SHP77 treated with DMSO at 0.1 percent for 48 hours (cell line): Measurements from ENCODE around the gene UBAP1.
"Not testable (repeated sequence)": the region's sequence is repeated elsewhere in the genome, so short reads cannot be mapped to it uniquely, and the experiment has no call there.

Source experiments
- DNase-seq: peaks from one replicate; lab custom pipeline; 2025; lab: John Stamatoyannopoulos, UW

Gene UBAP1

DNA sequence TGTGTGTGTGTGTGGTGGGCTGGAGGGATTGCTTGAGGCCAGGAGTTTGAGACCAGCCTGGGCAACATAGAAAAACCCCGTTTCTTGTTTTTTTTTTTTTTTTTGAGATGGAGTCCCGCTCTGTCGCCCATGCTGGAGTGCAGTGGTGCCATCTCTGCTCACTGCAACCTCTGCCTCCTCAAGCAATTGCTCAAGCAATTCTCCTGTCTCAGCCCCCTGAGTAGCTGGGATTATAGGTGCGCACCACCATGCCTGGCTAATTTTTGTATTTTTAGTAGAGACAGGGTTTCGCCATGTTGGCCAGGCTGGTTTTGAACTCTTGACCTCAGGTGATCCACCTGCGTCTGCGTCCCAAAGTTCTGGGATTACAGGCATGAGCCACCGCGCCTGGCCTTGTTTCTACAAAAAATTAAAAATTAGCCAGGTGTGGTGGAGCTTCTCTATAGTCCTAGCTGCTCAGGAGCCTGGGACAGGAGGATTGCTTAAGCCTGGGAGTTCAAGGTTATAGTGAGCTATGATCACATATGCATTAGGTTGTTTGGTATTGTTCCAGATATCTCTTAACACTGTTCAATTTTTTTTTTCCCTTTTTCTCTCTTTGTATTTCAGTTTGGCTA, 47.4 kb downstream of the UBAP1 start:
- not testable (repeated sequence) for DNase-seq

DNA sequence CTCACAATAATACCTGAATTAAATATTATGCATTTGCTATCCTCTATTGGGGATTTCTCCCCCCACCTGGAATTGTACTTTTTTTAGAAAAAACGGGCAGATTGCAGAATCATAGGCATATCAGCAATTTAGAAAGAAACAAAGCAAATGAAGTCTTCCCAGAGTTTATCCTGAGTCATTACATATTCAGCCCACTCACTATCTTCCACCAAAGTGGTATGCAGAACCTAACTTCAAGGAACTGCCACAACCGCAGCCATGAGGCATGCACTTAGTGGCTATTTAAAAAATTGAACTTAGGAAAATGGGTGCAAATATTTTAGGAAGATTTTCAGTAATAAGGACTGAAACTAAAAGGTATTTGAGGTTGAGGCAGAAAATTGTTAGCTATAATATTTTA, 48.6 kb downstream of the UBAP1 start:
- no peak for DNase-seq

DNA sequence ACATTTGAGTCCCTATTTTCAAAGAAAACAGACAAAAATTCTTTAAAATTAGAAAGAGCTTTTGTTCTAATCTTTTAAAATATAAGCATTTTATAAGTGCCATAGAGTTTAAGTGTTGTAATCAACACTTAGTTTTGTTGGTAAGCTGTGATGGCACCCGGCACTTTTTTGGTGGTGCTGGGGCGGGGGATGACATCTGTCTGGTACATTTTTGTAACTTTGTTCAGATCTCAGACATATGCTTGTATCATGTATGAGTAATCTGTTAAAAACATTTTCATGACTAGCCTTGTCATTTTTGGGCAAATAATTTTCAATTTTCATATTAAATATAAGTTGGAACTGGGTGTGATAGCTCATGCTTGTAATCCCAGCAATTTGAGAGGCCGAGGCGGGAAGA, 51.7 kb downstream of the UBAP1 start:
- DNase-seq = no peak

DNA sequence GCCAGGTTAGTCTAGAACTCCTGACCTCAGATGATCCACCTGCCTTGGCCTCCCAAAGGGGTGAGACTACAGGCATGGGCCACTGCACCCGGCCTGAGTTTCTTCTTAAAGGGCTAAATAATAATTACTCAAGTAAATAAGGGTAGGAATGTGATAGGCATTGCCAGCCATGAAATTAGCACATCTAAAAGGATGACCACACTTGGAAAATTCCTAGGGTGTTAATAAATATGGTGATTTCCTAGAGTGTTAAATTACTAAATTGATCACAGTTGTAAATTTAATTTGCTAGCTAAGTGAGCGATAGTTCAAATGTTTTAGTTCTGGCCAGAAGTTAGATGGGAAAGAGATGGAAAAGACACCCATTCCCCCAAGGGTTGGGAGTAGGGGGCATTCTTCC, 53.4 kb downstream of the UBAP1 start:
- no peak for DNase-seq

DNA sequence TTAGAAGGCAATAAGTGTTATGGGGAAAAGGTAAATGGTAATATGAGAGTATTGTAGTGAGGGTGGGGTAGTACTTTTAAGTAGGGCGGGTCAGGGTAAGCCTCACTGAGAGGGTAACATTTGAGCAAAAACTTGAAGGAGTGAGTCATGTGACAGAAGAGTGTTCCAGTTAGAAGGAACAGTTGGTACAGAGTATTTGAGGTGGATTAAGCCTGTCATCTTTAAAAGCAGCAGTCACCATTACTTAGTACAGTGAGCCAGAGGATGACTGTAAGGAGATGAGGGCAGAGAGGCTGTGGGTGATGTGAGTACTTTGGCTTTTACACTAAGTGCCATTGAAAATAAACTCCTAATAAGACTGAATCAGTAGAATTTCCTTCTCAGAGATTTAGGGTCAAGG, 54.8 kb downstream of the UBAP1 start:
- DNase-seq = no peak

DNA sequence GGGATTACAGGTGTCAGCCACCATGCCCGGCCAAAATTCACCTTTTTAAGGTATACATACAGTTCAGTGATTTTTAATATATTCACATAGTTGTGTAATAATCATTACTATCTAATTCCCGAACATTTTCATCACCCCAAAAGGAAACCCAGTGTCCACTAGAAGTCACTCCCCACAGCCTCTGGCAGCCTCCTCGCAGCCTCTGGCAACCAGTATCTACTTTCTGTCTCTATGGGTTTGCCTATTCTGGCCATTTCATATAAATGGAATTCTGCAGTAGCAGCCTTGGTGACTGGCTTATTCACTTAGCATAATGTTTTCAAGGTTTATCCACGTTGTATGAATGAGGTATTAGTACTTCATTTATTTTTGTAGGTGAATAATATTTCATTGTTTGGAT, 59.0 kb downstream of the UBAP1 start:
- no peak for DNase-seq

DNA sequence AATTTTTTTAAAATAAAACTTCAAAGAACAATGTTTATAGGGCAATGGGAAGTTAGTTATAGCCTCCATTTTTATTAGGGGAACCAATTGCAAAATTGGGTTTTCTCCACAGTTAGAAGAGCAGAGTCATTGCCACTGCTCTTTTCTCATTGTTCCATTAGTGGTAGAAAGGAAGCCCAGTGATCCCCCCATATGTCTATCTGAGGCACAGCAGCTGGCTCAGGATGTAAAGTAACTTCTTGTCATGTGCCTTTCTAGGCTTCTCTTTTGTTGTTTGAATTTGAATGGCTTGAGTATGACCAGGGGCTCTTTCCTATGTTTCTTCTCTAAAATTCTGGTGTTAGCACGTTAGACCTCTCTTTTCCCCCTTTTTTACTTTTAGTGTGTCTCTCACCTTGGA, 61.2 kb downstream of the UBAP1 start:
- DNase-seq = no peak

DNA sequence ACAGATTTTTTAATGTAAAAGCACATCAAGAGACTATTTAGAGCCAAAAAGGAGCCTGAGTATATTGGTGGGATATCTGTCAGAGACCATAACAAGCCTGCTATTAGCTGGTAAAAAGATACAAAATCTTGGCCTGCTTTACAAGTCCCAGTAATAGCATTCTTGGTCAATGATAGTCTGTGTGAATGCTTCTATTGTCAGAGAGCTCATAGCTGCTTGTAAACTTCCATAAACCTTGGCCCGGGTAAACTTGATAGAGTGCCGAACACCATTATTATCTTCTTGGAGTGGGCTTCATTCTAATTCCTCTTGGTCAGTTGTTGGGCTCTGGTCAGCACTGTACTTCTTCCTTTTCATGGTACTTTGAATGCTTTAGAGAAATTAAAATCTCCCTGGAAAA, 64.0 kb downstream of the UBAP1 start:
- no peak for DNase-seq

DNA sequence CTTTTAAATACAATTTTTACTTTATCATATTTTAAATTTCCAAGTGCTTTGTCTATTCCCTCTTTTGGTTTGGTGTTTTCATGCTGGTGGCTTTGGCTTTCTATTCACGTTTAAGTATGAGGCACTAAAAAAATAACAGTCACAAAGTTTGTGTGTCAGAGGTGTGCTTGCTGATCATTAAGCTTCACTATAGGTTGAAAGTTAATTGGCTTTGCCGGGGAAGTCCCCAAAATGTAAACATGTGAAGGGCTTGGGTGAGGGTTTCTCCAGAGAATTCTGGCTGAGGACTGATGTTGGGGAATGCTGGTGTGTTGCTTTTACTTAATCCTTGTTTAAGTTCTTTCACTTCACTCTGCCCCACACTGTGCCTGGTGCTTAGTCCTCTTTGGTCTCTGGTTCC, 66.4 kb downstream of the UBAP1 start:
- not testable (repeated sequence) for DNase-seq

DNA sequence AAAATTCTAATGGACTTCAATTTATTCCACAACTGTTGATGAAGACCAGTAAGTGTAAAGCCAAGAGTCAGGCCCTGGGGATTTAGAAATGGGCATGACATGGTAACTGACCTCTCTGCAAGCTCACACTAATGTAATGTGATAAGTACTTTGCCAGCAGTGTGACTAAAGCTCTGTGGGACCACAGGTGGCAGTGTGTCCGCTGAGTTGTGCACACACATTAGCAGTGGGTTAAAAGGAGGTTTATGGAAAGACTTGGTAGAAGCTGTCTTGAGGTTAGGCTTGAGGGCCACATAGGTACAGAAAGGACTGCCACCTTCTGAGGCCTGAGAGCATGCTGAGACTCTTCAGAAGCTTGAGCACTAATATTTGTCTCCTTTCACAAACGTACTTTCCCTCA, 67.6 kb downstream of the UBAP1 start:
- DNase-seq = no peak

DNA sequence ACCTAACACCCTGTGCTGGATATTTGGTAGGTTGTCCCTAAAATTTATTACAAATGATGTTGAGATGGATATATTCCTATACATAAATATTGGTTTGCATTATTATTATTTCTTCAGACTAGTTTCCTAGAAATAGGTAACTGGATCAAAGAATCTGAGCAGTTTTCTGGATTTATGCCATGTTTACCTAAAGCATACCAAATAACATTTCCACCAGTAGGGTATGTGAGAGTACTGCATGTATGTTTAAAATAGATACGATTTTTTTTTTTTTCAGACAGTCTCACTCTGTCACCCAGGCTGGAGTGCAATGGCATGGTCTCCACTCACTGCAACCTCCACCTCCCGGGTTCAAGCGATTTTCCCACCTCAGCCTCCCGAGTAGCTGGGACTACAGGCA, 68.9 kb downstream of the UBAP1 start:
- not testable (repeated sequence) for DNase-seq

DNA sequence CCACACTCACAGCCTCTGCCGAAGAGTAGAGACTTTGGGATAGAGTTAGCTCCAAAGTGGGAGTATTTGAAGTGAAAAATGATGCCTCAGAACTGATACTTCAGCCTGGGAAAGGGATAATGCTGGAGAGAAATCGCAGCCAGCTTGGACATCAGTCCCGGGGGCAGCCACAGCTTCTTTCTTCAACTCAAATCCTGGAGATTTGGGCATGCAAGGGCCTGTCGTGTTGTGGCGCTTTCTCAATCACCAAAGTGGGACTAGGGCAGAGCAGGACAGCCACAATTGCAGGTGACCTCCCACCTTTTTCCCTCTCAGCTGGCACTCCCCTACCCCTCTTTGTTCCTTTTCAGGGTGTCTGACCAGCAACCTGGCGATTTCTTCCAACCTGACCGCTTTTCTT, 70.4 kb downstream of the UBAP1 start:
- no peak for DNase-seq

DNA sequence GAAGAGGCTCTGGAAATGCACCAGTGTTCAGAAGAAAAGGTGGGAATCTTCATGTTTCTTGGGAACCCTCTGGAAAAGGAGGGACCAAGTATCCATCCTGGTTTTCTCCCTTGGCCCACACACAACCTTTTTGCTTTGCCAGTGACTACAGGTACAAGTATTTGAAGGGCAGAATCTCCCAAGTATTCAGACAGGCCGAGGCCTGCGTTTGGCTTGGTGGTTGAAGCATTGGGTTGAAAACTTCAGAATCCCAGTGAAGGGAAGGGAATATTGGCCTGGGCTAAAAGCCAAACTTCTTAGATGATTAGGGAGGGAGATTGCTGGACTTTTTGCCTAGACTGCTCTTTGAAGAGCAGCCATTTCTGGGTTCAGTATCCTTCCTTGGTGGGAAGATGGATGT, 71.9 kb downstream of the UBAP1 start:
- no peak for DNase-seq

DNA sequence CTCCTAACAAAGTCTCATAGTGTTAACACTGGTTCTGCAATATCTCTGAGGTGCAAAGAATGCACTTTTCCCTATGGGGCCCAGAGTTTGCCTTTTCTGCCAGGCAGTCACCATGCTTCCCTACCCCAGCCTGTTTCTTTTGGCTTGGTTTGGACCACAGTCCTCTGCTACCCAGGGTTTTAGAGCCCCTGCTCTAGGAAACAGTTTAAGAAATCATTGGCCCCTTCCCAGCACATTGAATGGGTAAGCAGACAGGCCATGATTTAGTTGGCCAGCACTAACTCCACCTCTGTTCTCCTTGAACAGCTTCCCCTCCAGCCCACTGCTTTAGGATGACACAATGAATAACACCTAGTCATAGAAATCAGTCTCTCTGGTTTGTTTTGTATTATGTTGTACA, 73.2 kb downstream of the UBAP1 start:
- DNase-seq = no peak

DNA sequence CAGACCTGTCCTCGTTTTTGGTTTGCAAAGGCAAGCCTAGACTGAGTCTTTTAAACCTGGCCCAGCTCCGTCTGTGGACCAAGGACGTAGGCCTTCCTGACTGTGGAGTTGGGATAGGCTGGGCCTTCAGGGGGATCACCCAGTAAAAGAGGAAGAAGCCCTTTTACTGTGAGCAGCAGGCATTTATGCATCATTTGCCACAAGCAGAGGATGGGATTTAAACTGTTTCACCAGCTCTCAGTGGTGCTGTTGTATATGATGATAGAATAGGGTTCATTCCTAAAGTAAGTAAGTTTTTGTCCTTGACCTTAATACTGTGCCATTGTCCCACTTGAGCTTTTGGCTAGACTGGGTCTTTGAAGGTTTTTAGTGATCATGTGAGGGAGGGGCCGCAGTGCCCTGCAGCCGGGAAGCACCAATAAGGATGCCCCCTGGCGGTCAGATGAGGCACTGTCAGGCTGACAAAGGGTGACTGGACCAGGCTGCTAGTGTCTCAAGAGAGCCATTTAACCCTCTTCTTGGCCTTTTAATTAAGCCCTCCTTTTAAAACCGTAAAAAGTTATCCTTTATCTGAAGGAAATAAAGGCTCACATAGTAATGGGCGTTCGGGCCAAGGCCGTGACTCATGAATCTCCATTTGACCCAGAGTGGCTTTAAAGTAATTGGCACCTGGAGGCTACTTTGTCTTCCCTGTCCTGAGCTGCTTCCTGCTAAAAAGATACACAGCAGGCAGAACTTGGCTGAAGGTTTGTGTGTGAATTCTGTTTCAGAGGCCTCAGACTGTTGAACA, 74.0 kb downstream of the UBAP1 start:
- DNase-seq = no peak

DNA sequence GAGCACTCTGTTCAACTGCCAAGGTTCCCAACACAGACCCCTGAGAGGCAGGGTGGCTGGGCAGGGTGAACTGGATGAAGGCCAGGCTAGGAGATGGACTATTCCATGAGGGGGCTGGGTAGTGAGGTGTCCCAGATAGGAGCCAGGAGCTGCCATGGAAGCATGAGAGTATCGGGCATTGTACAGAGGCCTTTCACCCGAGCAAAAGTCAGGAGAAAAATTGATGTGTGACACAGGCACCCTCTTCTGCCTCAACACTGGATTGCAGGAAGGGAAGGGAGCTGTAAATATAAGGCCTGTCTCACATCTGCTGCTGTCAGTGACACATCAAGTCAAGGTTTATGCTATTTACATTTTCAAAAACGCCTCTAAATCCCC, 74.6 kb downstream of the UBAP1 start:
- DNase-seq = no peak

DNA sequence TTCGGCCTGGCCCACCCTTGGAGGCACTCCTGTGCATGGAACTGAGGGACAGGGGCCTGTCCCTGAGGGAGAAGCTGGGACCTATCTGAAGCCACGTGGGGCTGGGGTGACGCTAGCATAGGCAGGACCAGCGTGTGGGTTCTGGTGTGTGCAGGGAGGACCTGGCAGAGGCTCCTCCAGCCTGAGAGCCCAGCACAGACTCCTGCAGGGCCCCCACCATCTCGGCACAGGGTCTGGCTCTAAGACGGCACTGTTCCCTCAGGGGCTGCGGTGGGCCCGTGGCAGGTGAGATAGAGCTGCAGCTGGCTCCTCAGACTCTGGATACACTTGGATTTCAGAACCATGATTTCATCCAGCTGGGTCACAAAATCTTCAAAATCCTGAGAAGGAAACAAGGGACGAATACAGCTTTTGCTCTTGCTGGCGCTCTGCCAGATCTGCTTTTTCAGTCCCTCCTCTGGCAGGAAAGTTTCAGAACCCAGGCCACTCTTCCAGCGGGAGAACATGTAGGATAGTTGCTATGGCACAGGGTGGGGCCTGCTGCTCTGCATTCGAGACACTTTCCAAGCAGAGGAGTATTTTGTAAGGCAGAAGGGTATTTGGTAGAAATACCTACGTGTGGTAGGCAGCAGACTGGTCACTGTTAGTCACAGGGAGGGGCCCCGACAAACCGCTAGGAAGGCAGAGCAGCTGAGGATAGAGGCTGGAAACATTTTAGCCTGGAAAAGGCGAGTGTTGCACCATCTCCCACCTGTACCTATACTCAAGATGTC, 75.5 kb downstream of the UBAP1 start:
- DNase-seq = no peak

DNA sequence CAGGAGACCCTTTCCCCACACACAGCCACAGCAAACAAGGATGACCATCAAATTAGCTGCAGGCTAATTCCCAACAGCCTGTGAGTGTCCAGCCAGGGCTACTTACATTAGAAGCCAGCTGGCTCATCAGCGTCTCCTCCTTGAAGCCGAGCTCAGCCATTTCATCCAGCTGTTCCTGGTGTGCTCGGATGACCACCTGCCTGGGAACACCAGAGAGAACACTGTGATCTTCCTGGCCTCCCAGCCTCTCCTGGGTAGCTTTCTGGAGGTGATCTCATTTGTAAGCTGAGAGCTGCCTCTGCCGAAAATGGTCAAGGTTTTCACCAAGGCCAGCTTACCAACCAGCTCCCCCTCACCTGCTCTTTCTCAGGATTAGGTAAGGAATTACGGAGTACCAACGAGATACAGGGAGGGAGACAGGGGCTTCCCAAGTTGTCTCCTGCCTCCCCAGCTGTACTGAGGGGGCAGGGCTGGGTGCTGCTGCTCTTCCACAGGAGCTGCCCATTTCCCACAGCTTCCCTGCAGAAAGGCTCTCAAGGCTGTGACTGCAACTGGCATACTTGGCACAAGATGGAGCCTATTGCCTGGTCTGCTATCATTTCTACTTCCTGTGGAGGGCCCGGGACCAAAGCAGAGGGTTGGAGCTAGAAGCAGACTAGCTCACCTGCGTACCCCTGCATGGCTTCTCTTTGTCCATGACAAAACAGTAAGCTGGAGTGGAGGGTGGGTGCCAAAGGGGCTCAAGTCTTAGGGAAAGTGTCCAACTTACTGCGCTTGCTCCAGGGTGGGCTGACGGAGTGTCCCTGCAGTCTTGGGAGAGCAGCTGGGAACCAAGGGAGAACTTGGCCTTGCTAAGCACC, 76.4 kb downstream of the UBAP1 start:
- no peak for DNase-seq

DNA sequence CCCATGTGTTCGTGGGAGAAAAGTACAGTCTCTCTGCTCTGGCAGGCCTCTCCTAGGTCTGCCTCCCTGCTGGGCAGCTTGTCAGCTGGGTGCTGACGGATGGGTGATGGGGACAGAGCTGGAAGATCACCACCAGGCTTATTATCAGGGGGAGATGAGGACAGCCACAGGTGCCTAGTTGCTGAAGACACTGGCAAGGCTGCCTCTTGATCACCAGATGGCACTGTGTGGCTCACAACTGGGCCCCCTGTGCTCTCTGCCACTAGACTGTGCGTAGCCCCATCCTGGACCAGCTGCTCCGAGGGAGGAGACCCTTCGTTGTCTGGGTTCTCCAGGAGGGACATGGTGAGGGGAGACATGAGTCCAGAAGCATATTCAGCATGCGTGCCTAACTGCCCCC, 77.3 kb downstream of the UBAP1 start:
- no peak for DNase-seq

DNA sequence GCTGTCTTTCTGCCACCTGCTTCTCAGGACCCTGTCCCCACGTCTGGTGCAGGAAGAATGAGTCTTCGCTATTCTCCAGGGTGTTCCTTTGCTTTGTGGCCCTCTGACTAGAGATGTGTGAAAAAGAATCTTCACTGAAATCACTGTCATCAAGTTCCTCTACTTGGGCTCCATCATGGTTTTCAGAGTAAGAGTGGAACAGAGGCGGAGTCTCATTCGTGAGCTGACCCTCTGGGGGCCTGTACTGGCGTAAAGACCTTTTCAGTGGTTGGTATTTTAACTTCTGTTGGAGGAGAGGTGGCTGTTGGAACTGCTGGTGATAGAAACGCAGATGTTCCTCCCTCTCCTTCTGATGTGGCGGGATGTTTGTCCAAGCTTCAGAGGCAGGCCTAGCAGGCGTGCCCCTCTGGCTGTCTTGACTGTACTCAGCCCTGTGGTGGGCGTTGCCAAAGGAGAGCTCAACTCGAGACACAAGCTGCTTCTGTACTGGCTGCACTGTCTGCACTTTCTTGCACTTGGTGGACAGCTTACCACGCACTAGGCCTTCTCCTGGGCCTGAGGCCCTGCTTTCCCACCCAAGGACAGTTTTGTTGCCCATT, 78.2 kb downstream of the UBAP1 start:
- DNase-seq = no peak

DNA sequence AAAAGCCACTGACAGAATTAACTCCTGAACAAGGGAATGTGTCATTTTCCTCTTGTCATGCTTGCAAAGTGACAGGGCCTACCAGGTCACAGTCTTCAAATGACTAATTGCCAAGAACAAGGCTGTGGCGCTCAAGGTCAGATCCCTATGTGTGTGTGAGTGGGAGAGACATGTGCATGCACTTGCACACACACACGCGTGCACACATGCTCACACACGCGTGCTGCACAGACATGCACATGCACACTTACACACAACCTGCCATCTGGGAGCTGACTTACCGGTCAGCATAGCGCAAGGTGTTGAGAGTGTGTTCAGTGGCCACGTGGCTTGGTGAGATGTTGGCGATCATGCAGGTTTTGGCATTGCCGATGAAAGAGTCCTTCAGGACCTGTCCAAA, 80.5 kb downstream of the UBAP1 start:
- no peak for DNase-seq

DNA sequence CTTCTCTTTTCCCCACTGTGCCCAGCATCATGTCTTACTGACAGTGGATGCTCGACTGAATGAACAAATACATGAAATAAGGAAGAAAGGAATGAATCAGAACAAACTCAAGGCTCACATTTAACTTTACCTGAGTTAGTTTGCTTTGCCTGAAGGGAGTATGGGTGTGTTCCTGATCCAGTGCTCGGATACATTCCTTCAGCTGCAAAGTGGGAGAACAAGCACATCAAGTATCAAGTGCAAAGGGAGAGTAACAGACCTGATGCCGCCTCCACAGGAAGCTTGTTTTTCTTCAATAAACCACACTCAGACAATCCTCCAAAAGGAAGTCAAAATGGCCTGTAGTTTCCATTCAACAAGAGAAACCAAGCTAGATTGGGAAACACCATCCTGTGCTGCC, 84.1 kb downstream of the UBAP1 start:
- no peak for DNase-seq
